Measurements from ENCODE around the gene UXS1.
A peak's percentile ranks its signal among the peaks of the same experiment; 100 is the strongest.

The UXS1 gene

GRCh38 chr2:106073678-106074406, 120.3 kb downstream of the UXS1 start:
- Mint-ChIP-seq H3K9me3 (no peaks in the 10 kb centered on the region), H3K4me1 (peaks cover 34% of the 10 kb centered on the region), H3K27ac (no peak overlapping the region), H3K4me3 (no peak overlapping the region), H3K27me3 (no peaks in the 10 kb centered on the region), H3K36me3 (no peaks in the 10 kb centered on the region)

GRCh38 chr2:106070181-106070580, 123.9 kb downstream of the UXS1 start:
- Mint-ChIP-seq H3K9me3 (no peaks in the 10 kb centered on the region), H3K4me1 (peaks cover 27% of the 10 kb centered on the region), H3K36me3 (no peaks in the 10 kb centered on the region), H3K27ac (peak overlapping the region; percentile 23), H3K27me3 (peaks cover 3% of the 10 kb centered on the region), H3K4me3 (no peak overlapping the region)

- H3K27ac Mint-ChIP-seq: peak overlapping the region; percentile 68
- H3K36me3 Mint-ChIP-seq: no peaks in the 10 kb centered on the region
- peaks cover 29% of the 10 kb centered on the region for H3K4me1 Mint-ChIP-seq
- H3K4me3 Mint-ChIP-seq: no peak overlapping the region
- H3K9me3 Mint-ChIP-seq: no peaks in the 10 kb centered on the region
- peaks cover 3% of the 10 kb centered on the region for H3K27me3 Mint-ChIP-seq
Observed at GRCh38 chr2:106068451-106068850, 125.7 kb downstream of the UXS1 start.

- Mint-ChIP-seq H3K36me3 (no peaks in the 10 kb centered on the region), H3K4me3 (peak overlapping the region; percentile 79), H3K27me3 (peaks cover 3% of the 10 kb centered on the region), H3K9me3 (no peaks in the 10 kb centered on the region), H3K4me1 (peaks cover 27% of the 10 kb centered on the region), H3K27ac (peak overlapping the region; percentile 73)
Observed at GRCh38 chr2:106065983-106066820, 127.9 kb downstream of the UXS1 start.

GRCh38 chr2:106065268-106065982, 128.7 kb downstream of the UXS1 start:
- H3K4me1 Mint-ChIP-seq: peaks cover 31% of the 10 kb centered on the region
- H3K4me3 Mint-ChIP-seq: peak overlapping the region; percentile 79
- no peaks in the 10 kb centered on the region for H3K36me3 Mint-ChIP-seq
- H3K9me3 Mint-ChIP-seq: no peaks in the 10 kb centered on the region
- peak overlapping the region; percentile 23 for H3K27ac Mint-ChIP-seq
- H3K27me3 Mint-ChIP-seq: peaks cover 3% of the 10 kb centered on the region

- Mint-ChIP-seq H3K4me3 (no peak overlapping the region), H3K9me3 (no peaks in the 10 kb centered on the region), H3K27me3 (peaks cover 3% of the 10 kb centered on the region), H3K27ac (no peak overlapping the region), H3K4me1 (peaks cover 43% of the 10 kb centered on the region), H3K36me3 (peaks cover 3% of the 10 kb centered on the region)
Observed at GRCh38 chr2:106063181-106063580, 130.9 kb downstream of the UXS1 start.

GRCh38 chr2:106062627-106063026, 131.5 kb downstream of the UXS1 start:
- Mint-ChIP-seq H3K27ac (peak overlapping the region; percentile 2), H3K4me1 (peaks cover 49% of the 10 kb centered on the region)

GRCh38 chr2:106061611-106062349, 132.3 kb downstream of the UXS1 start:
- no peak overlapping the region for H3K27ac Mint-ChIP-seq
- H3K36me3 Mint-ChIP-seq: peaks cover 3% of the 10 kb centered on the region
- H3K27me3 Mint-ChIP-seq: peaks cover 2% of the 10 kb centered on the region
- H3K4me1 Mint-ChIP-seq: peaks cover 57% of the 10 kb centered on the region
- no peaks in the 10 kb centered on the region for H3K9me3 Mint-ChIP-seq
- no peak overlapping the region for H3K4me3 Mint-ChIP-seq

More at GRCh38 chr2:106062627-106063026, 131.5 kb downstream of the UXS1 start:
- peaks cover 2% of the 10 kb centered on the region for H3K27me3 Mint-ChIP-seq
- H3K36me3 Mint-ChIP-seq: peaks cover 3% of the 10 kb centered on the region
- no peaks in the 10 kb centered on the region for H3K9me3 Mint-ChIP-seq
- H3K4me3 Mint-ChIP-seq: no peak overlapping the region

- Mint-ChIP-seq H3K27ac (no peak overlapping the region), H3K36me3 (peaks cover 3% of the 10 kb centered on the region), H3K9me3 (no peaks in the 10 kb centered on the region), H3K27me3 (no peaks in the 10 kb centered on the region), H3K4me3 (no peak overlapping the region), H3K4me1 (peaks cover 63% of the 10 kb centered on the region)
Observed at GRCh38 chr2:106059416-106060065, 134.6 kb downstream of the UXS1 start.

GRCh38 chr2:106058469-106059137, 135.5 kb downstream of the UXS1 start:
- H3K27me3 Mint-ChIP-seq: no peaks in the 10 kb centered on the region
- H3K4me1 Mint-ChIP-seq: peaks cover 67% of the 10 kb centered on the region
- H3K36me3 Mint-ChIP-seq: peaks cover 3% of the 10 kb centered on the region
- H3K4me3 Mint-ChIP-seq: peak overlapping the region; percentile 4
- no peak overlapping the region for H3K27ac Mint-ChIP-seq
- H3K9me3 Mint-ChIP-seq: no peaks in the 10 kb centered on the region

- Mint-ChIP-seq H3K4me1 (peaks cover 81% of the 10 kb centered on the region), H3K9me3 (no peaks in the 10 kb centered on the region), H3K27ac (peak overlapping the region; percentile 21), H3K36me3 (peaks cover 3% of the 10 kb centered on the region), H3K27me3 (no peaks in the 10 kb centered on the region), H3K4me3 (peak overlapping the region; percentile 49)
Observed at GRCh38 chr2:106057206-106057605, 136.9 kb downstream of the UXS1 start.

GRCh38 chr2:106054880-106055655, 139.0 kb downstream of the UXS1 start:
- Mint-ChIP-seq H3K9me3 (no peaks in the 10 kb centered on the region), H3K27me3 (no peaks in the 10 kb centered on the region), H3K4me1 (peaks cover 81% of the 10 kb centered on the region), H3K4me3 (no peak overlapping the region), H3K27ac (no peak overlapping the region), H3K36me3 (peaks cover 3% of the 10 kb centered on the region)

GRCh38 chr2:106054321-106054720, 139.8 kb downstream of the UXS1 start:
- peaks cover 79% of the 10 kb centered on the region for H3K4me1 Mint-ChIP-seq

GRCh38 chr2:106053581-106053980, 140.5 kb downstream of the UXS1 start:
- peak overlapping the region; percentile 62 for H3K4me3 Mint-ChIP-seq
- H3K27ac Mint-ChIP-seq: peak overlapping the region; percentile 85
- no peaks in the 10 kb centered on the region for H3K9me3 Mint-ChIP-seq
- no peaks in the 10 kb centered on the region for H3K36me3 Mint-ChIP-seq
- no peaks in the 10 kb centered on the region for H3K27me3 Mint-ChIP-seq
- peaks cover 79% of the 10 kb centered on the region for H3K4me1 Mint-ChIP-seq

More at GRCh38 chr2:106054321-106054720, 139.8 kb downstream of the UXS1 start:
- Mint-ChIP-seq H3K36me3 (peaks cover 2% of the 10 kb centered on the region), H3K9me3 (no peaks in the 10 kb centered on the region), H3K27me3 (no peaks in the 10 kb centered on the region), H3K4me3 (no peak overlapping the region), H3K27ac (peak overlapping the region; percentile 21)
